ENCODE measurements around the gene RNF150. TPM values are rescaled to one million over a fixed set of nuclear protein-coding genes. Genes with fewer than 3 reads are reported as not detected.
"Not testable (repeated sequence)": the region's sequence is repeated elsewhere in the genome, so short reads cannot be mapped to it uniquely, and the experiment has no call there.

Gene RNF150
- polyA plus RNA-seq, 1 donor: 36.4 TPM

DNA sequence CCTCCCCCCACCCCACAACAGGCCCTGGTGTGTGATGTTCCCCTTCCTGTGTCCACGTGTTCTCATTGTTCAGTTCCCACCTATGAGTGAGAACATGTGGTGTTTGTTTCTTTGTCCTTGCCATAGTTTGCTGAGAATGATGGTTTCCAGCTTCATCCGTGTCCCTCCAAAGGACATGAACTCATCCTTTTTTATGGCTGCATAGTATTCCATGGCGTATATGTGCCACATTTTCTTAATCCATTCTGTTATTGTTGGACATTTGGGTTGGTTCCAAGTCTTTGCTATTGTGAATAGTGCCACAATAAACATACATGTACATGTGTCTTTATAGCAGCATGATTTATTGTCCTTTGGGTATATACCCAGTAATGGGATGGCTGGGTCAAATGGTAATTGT lies 312.7 kb downstream of the RNF150 start:
- DNase-seq (ENCODE audit: low read depth): not testable (repeated sequence)

DNA sequence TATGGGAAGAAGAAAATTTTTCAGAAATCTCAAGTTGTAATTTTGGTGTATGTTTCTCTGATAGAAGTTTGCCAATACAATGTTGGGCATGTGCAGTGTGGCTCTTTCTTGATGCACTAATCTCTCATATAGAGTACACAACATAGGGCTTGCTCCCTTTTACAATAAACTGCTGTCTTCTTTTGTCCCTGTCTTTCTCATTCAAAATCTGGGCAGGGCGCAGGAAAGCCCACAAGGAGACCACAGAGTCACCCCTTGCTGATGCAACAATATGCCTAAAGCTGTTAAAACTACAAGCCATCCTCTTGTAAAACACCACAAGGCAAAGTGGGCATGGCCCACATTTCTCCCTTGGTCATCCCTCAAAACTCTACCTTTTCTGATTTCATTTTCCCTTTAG lies 313.7 kb downstream of the RNF150 start:
- no peak for DNase-seq (ENCODE audit: low read depth)

DNA sequence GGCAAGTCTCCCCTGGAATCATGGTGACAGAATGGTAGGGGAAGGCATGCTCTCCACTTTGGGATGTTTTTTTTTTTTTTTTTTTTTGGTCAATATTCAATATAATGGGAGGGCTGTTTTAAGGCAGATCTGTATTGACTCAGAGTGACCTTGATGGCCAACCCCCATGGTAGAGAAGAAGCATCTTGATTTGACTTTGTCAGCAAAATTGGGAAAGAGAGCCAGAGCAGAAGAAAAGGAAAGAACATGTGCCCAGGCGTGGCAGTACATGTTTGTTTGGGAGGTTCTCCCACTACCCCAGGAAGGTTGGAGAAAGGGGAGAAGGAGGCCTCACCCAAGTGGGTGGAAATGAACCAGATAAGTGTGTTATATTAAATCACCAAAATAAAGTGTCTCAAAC lies 314.8 kb downstream of the RNF150 start:
- DNase-seq (ENCODE audit: low read depth): no peak

DNA sequence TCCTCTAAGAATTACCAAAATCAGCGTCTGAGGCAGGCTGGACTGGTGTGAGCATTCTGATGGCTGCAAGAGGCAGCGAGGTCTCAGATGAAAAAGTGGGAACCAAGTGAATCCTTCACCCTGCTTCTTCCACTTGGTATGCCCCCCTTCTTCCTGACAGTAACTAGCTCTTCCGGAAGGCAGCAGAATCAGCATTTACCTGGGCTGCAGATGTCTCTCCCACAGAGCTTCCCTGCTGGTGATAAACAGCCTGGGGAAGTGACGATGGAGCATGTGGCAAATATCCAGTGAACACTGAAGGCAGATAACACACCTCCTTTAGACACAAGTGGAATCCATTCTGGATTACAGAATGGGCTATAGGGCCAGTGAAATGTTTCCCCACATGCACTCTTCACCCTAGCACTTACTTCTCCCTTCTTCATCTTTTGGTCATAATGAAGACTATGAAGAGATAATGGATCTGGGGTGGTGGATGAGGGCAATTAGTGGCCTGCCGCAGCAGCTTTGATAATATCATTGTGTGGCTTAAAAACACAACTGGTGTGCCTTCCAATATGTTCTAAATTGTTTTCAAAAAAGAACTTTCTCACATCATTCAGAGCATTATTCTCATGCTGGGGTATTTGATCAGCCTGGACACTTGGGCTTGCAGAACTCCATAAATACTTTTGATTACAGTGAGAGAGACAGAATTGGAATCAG lies 316.3 kb downstream of the RNF150 start:
- no peak for DNase-seq (ENCODE audit: low read depth)

DNA sequence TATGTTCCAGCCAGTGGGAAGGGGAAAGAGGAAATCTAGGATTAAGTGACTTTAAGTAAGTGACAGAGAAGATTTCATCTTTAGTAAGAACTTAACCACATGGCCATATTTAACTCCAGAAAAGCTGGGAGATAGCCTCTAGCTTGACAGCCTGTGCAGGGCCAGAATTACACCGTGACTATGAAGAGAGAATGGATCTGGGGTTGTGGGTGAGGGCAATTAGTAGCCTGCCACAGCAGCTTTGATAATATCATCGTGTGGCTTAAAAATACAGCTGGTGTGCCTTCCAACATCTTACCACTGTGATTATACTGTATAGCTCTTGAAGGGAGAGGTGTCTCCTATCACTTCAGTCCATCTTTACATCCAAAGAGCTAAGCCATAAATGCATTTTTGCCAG lies 319.5 kb downstream of the RNF150 start:
- no peak for DNase-seq (ENCODE audit: low read depth)

DNA sequence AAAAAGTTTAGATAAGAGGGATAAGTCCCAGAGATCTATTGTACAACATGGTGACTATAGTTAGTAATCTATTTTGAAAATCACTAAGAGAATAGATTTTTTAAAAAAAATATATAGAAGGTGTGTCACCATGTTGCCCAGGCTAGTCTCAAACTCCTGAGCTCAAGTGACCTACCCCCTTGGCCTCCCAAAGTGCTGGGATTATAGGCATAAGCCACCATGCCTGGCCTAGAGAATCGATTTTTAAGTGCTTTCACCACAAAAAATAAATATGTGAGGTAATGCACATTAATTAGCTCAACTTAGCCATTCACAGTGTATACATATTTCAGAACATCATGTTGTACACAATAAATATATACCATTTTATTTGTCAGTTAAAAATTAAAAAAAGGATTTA lies 320.4 kb downstream of the RNF150 start:
- DNase-seq (ENCODE audit: low read depth): no peak

DNA sequence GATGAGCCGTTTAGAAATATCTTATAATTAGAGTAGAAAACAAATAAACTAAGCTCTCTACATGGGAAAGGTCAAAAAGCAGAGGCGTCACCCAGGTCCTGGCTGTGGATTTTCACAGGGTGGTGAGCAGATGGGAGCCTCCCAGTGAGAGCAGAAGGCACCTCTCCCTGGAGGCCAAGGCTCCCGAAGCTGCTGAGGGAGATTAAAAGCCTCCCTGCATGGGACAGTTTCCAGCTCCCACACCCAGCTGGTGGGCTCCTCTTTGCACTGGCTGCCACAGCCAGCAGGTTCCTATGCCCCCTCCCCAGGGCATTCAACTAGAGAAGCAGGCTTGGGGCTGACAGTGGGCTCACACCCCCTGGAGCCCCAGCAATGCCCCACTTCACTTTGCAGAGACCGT lies 321.8 kb downstream of the RNF150 start:
- no peak for DNase-seq (ENCODE audit: low read depth)

DNA sequence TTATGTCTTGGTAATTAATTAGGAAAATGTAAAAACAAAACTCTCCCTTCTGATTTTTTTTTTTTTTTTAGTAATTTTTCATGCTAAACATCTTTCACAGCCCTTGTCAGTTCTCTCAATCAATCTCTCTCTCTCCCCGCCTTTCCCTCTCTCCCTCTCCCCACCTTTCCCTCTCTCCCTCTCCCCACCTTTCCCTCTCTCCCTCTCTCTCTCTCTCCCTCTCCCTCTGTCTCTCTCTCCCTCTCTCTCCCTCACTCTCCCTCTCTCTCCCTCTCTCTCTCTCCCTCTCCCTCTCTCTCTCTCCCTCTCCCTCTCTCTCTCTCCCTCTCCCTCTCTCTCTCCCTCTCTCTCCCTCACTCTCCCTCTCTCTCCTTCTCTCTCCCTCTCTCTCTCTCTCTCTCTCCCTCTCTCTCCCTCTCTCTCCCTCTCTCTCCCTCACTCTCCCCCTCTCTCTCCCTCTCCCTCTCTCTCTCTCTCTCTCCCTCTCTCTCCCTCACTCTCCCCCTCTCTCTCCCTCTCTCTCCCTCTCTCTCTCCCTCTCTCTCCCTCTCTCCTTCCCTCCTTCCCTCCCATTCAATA lies 322.6 kb downstream of the RNF150 start:
- not testable (repeated sequence) for DNase-seq (ENCODE audit: low read depth)

Other genes with a start within 250 kb of the RNF150 start
- gene ZNF330, start 87.4 kb upstream of the RNF150 start, polyA plus RNA-seq (ENCODE audit: insufficient read length): 33.1 TPM

Data from forelimb muscle (tissue), 1 donor.